Loucy (cell line): ENCODE results near the gene GHRH.

Source experiments
- CTCF ChIP-seq: fragments of 200-600 bp; sonication (generic); conservative IDR thresholded peaks from 2 replicates; pipeline ENCODE4 v1.5.1; 2014; ENCODE audit warnings: mild to moderate bottlenecking, antibody characterized with exemption, low read length
- EZH2phosphoT487 ChIP-seq: fragments of 200-600 bp; IDR thresholded peaks from 2 replicates; pipeline ENCODE4 v1.6.1; 2018; ENCODE audit warnings: antibody characterized with exemption, mild to moderate bottlenecking, moderate library complexity, borderline replicate concordance

DNA sequence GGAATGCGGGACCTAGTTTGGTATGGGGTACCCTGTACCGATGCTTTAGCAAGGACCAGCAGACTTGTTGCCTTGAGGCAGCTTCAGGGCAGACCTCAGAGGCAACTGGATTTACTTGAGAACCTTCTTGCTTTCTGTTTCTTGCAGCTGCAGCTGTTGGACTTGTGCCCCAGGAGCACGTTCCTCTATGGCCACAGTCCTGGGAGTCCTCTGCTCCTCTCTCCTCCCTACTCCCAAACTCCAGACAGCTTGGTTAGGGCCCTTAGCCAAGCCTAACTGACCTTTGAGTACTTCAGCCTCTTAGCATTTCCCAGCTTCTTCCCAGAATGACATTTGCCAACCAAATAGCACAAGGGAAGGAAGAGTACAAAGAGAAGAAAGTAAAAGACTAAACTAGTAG lies 34.7 kb downstream of the GHRH start:
- TF ChIP-seq CTCF (no peak), EZH2phosphoT487 (no peak)
